ENCODE results near the gene JAK3. TPM values are rescaled to one million over a fixed set of nuclear protein-coding genes. Genes with fewer than 3 reads are reported as not detected.
"Not testable (repeated sequence)": the region's sequence is repeated elsewhere in the genome, so short reads cannot be mapped to it uniquely, and the experiment has no call there.

Gene JAK3
- total and polyA plus RNA-seq, 5 experiments from 2014 or later, result 78.7 to 122 (median 120) TPM

DNA sequence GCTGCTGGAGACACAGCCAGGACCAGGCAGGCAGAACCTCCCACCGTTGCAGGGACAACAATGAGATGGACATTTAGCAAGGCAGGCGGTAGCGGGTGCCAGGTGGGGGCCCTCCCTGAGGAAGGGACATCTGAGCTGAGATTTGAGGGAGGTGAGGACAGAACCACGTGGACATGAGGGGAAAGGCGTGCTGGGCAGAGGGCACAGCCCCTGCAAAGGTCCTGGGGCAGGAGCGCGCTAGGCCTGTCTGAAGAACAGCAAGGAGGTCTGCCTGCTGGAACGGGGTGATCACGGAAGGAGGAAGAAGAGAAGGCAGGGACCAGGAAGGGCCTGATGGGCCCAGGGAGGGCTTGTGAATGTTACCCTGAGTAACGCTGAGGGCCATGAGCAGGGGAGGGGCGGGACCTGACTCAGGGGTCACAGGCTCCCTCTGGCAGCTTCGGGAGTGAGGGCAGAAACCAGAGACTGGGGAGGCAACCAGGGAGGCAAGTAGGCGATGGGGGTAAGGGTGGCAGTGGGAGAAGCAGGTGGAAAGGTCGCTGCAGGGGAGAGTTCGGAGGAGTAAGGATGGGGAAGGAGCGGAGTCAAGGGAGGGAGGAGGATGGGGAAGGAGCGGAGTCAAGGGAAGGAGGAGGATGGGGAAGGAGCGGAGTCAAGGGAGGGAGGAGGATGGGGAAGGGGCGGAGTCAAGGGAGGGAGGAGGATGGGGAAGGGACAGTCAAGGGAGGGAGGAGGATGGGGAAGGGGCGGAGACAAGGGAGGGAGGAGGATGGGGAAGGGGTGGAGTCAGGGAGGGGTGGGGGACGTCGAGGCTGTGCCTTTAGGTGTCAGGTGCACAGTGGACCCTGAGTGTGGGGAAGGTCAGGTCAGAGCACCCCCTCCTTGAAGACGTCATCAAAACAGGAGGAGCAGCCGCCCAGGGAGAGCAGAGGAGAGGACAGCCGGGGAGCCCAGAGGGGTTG lies 68.5 kb downstream of the JAK3 start:
- DNase-seq (no peak), ATAC-seq (no peak)
- POLR2A ChIA-PET, result interaction anchor here (0.5 to 0.6 kb wide), 3 partner anchors 24 to 501 kb away, joined by 3 to 6 read pairs (median 5); no protein-coding TSS in a partner anchor
- Mint-ChIP-seq H3K27ac (peak overlapping the region in 7 of 10 donors; percentile 29 to 93 (median 79)), H3K9me3 (no peaks in the 10 kb centered on the region), H3K27me3 (no peaks in the 10 kb centered on the region), H3K4me3 (peak overlapping the region in 2 of 10 donors; percentile 19 to 39), H3K36me3 (peaks cover under 1 to 49% (median 13%) of the 10 kb centered on the region in 3 donors), H3K4me1 (peaks cover 16 to 26% (median 23%) of the 10 kb centered on the region in 4 donors)

DNA sequence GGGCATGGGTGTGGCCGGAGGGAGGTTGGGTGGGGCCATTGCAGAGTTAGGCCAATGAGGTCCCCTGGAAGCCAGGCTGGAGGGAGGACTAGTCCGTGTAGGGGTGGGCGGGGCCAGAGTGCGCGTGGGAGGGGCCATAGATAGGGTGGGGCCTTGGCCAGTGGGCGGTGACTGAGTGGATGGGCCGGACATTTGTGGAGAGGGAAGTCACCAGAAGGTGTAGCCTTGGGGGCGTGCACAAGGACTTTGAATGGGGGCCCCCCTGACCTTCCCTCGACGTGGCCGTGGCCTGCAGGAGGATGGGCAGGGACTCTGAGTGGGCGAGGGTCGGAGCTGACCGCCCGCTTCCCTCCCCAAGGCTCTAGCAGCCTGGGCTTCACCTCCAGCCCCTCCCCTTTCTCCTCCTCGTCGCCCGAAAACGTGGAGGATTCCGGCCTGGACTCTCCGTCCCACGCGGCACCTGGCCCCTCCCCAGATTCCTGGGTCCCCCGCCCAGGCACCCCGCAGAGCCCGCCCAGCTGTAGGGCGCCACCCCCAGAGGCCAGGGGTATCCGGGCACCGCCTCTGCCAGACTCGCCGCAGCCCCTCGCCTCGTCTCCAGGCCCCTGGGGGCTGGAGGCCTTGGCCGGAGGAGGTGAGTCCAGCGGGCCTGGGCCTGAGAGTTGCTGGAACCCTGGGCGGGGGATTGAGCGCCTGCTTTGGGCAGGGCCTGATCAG lies 69.4 kb downstream of the JAK3 start:
- peak in 3 of 10 donors; percentile 18 to 23 (median 22) for DNase-seq

DNA sequence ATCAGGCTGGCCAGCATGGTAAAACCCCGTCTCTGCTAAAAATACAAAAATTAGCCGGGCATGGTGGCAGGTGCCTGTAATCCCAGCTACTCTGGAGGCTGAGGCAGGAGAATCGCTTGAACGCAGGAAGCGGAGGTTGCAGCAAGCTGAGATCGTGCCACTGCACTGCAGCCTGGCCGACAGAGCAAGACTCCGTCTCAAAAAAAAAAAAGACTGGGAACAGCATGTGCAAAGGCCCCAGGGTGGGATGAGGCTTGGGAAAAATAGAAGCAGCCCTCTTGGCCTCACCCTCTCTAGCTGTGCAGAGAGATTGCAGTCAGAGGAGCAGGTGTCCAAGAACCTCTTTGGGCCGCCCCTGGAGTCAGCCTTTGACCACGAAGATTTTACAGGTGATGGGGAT lies 69.9 kb downstream of the JAK3 start:
- peaks cover 16 to 28% (median 18%) of the 10 kb centered on the region in 4 donors for H3K4me1 Mint-ChIP-seq
- POLR2A ChIA-PET, ATAC-seq, H3K27me3 Mint-ChIP-seq, H3K4me3 Mint-ChIP-seq, H3K9me3 Mint-ChIP-seq, DNase-seq: not testable (repeated sequence)
- H3K36me3 Mint-ChIP-seq, result peaks cover 0 to 52% (median 9%) of the 10 kb centered on the region in 3 donors
- H3K27ac Mint-ChIP-seq, result peak overlapping the region in 6 of 10 donors; percentile 15 to 73 (median 42)

More for the DNA sequence above, 69.4 kb downstream of the JAK3 start:
- POLR2A ChIA-PET, result no interaction called here
- peak; percentile 53 to 64 for ATAC-seq
- Mint-ChIP-seq H3K27ac (peak overlapping the region in 6 of 10 donors; percentile 15 to 93 (median 70)), H3K4me1 (peaks cover 15 to 27% (median 18%) of the 10 kb centered on the region in 4 donors), H3K9me3 (no peaks in the 10 kb centered on the region), H3K27me3 (no peaks in the 10 kb centered on the region), H3K4me3 (peak overlapping the region in 2 of 10 donors; percentile 19 to 39), H3K36me3 (peaks cover 0 to 52% (median 9%) of the 10 kb centered on the region in 3 donors)

DNA sequence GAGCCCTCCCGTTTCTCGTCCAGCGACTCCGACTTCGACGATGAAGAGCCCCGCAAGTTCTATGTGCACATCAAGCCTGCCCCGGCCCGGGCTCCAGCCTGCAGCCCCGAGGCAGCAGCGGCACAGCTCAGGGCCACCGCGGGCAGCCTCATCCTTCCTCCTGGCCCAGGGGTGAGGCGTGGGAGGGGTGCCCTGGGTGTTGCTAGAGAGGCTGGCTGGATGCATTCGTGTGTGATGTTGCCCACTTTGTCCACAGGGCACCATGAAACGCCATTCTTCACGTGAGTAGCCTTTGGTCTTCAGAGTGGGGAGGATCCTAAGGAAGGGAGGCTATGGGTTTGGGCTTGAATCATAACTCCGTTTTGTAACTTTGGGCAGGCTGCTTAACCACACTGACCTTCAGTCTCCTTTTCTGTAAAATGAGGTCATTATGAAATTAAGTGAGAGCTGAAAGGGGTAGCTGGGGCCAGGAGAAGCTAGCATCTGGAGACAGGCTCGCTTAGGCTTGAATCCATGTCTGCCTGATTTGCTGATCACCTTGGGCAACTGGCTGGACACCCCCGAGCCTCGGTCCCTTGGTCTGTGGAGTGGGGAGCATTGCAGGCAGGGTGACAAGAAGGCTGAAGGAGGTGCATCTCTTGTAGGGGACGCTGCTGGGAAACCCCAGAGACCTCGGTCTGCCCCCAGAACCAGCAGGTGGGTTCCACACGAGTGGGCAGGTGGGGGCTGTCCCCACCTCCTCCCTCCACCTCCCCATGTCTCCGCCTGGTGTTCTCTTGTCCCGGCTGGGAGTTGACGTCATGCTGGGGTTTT lies 71.6 kb downstream of the JAK3 start:
- POLR2A ChIA-PET, result interaction anchor here (0.6 to 0.9 kb wide), 2 partner anchors 57 to 73 kb away, joined by 3 read pairs; partner anchors contain the start of gene MAP1S
- ATAC-seq (peak in 1 of 2 donors; percentile 53), DNase-seq (peak in 1 of 10 donors; percentile 44)
- Mint-ChIP-seq H3K27me3 (no peaks in the 10 kb centered on the region), H3K36me3 (peaks cover 0 to 56% (median 7%) of the 10 kb centered on the region in 3 donors), H3K4me1 (peaks cover 12 to 28% (median 16%) of the 10 kb centered on the region in 4 donors), H3K27ac (peak overlapping the region in 3 of 10 donors; percentile 29 to 74 (median 73)), H3K4me3 (peak overlapping the region in 1 of 10 donors; percentile 60), H3K9me3 (no peaks in the 10 kb centered on the region)

DNA sequence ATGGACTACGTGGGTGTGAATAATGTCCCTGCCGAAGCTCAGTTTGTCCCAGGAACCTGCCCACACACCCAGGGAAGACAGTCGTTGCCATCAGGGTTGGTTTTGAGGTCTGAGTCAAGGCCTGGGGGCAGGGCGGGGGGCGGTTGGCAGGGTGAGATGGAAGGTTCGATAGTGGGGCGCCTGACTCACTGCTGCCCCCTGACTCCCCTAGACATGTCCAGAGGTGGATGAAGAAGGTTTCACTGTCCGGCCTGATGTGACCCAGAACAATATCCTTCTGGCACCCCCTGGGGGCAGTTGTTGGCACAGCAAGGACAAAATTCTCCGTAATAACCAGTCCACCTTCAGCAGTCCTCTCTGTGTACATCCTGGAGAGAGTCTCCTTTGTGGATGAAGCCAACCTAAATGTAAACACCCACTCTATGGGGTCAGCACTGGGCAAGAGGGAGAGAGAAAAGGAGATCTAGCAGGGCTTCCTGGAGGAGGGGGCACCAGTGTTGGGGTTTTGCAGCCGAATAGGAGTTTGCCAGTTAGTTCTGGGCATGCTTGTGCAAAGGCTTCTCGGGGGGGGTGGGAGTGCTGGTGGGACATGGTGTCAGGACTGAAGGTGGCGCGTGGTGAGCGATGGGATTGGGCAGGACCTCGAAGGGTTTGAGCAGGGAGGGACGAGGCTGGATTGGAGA lies 72.4 kb downstream of the JAK3 start:
- DNase-seq (peak in 4 of 10 donors; percentile 17 to 38 (median 36)), ATAC-seq (no peak)
- POLR2A ChIA-PET, result interaction anchor here (0.6 kb wide), 1 partner anchor 32 kb away, joined by 3 read pairs; no protein-coding TSS in a partner anchor
- Mint-ChIP-seq H3K4me1 (peaks cover 12 to 28% (median 15%) of the 10 kb centered on the region in 4 donors), H3K9me3 (no peaks in the 10 kb centered on the region), H3K4me3 (no peak overlapping the region), H3K27me3 (no peaks in the 10 kb centered on the region), H3K27ac (peak overlapping the region in 3 of 10 donors; percentile 19 to 71 (median 59)), H3K36me3 (peaks cover 0 to 62% (median 9%) of the 10 kb centered on the region in 3 donors)

Other genes with a start within 250 kb of the JAK3 start
- gene UNC13A, start 159.6 kb downstream of the JAK3 start, total RNA-seq, result under 1 TPM; 0.03 to 0.10 TPM
- under 1 TPM in 2 of 3 donors, not detected in 1; 0.01 to 0.06 TPM for gene UNC13A, start 159.6 kb downstream of the JAK3 start, polyA plus RNA-seq
- gene MAP1S, start 128.5 kb downstream of the JAK3 start, total RNA-seq, result 10 to 100 TPM; 50.1 to 54.2 TPM
- 10 to 100 TPM; 13.8 to 40.0 (median 18.7) TPM for gene MAP1S, start 128.5 kb downstream of the JAK3 start, polyA plus RNA-seq
- 10 to 100 TPM; 94.1 to 99.7 TPM for gene FCHO1, start 96.5 kb downstream of the JAK3 start, total RNA-seq
- gene FCHO1, start 96.5 kb downstream of the JAK3 start, polyA plus RNA-seq, result 10 to 100 TPM; 11.2 to 31.8 (median 16.4) TPM
- not detected for gene B3GNT3, start 52.8 kb downstream of the JAK3 start, total RNA-seq
- under 1 TPM in 2 of 3 donors, not detected in 1; 0.13 to 0.20 TPM for gene B3GNT3, start 52.8 kb downstream of the JAK3 start, polyA plus RNA-seq
- gene INSL3, start 26.5 kb downstream of the JAK3 start, total RNA-seq, result 1 to 10 TPM; 2.7 to 3.6 TPM
- 1 to 10 TPM in 2 of 3 donors, under 1 TPM in 1; 0.97 to 3.0 (median 1.9) TPM for gene INSL3, start 26.5 kb downstream of the JAK3 start, polyA plus RNA-seq
- gene RPL18A, start 11.9 kb upstream of the JAK3 start, total RNA-seq, result 1,000 to 10,000 TPM; 2,924 to 2,989 TPM
- 1,000 to 10,000 TPM; 3,790 to 4,859 (median 4,546) TPM for gene RPL18A, start 11.9 kb upstream of the JAK3 start, polyA plus RNA-seq
- 1 to 10 TPM; 2.4 to 2.6 TPM for gene SLC5A5, start 24.0 kb upstream of the JAK3 start, total RNA-seq
- 1 to 10 TPM in 2 of 3 donors, under 1 TPM in 1; 0.39 to 2.2 (median 1.4) TPM for gene SLC5A5, start 24.0 kb upstream of the JAK3 start, polyA plus RNA-seq
- 10 to 100 TPM; 36.2 to 36.9 TPM for gene CCDC124, start 85.0 kb upstream of the JAK3 start, total RNA-seq
- gene CCDC124, start 85.0 kb upstream of the JAK3 start, polyA plus RNA-seq, result 10 to 100 TPM; 36.4 to 53.6 (median 43.5) TPM
- gene KCNN1, start 119.1 kb upstream of the JAK3 start, total RNA-seq, result not detected
- gene KCNN1, start 119.1 kb upstream of the JAK3 start, polyA plus RNA-seq, result not detected
- 100 to 1,000 TPM; 164 to 177 TPM for gene ARRDC2, start 160.2 kb upstream of the JAK3 start, total RNA-seq
- 10 to 100 TPM; 29.5 to 56.4 (median 36.1) TPM for gene ARRDC2, start 160.2 kb upstream of the JAK3 start, polyA plus RNA-seq
- 10 to 100 TPM; 18.5 TPM for gene IL12RB1, start 239.0 kb upstream of the JAK3 start, total RNA-seq
- 10 to 100 TPM; 17.5 to 32.9 (median 24.2) TPM for gene IL12RB1, start 239.0 kb upstream of the JAK3 start, polyA plus RNA-seq
- 10 to 100 TPM; 44.7 to 44.8 TPM for gene MAST3, start 249.8 kb upstream of the JAK3 start, total RNA-seq
- 10 to 100 TPM in 2 of 3 donors, 1 to 10 TPM in 1; 9.4 to 15.7 (median 11.5) TPM for gene MAST3, start 249.8 kb upstream of the JAK3 start, polyA plus RNA-seq